Type B pancreatic cell (in vitro differentiated cells): ENCODE results near the gene LRRC7. TPM values are rescaled to one million over a fixed set of nuclear protein-coding genes. Genes with fewer than 3 reads are reported as not detected.

Experiments used
- DNase-seq: peaks from one replicate; pipeline ENCODE4 v3.0.0; 2021; ENCODE audit warnings: mixed read lengths; ENCODE audit not compliant: unreplicated experiment; ENCODE audit errors: extremely low spot score
- H3K27ac Mint-ChIP-seq: 2 replicates; pipeline ENCODE4 v1.8.0; 2021; ENCODE audit warnings: mild to moderate bottlenecking, mixed read lengths
- H3K27me3 Mint-ChIP-seq: 2 replicates; pipeline ENCODE4 v1.8.0; 2021; ENCODE audit warnings: mixed read lengths
- H3K36me3 Mint-ChIP-seq: 2 replicates; pipeline ENCODE4 v1.8.0; 2021; ENCODE audit warnings: mixed read lengths
- H3K4me1 Mint-ChIP-seq: one replicate; pipeline ENCODE4 v1.8.0; 2021; ENCODE audit warnings: mixed read lengths; ENCODE audit not compliant: unreplicated experiment
- H3K4me3 Mint-ChIP-seq: 2 replicates; pipeline ENCODE4 v1.8.0; 2021; ENCODE audit warnings: mild to moderate bottlenecking, mixed read lengths
- H3K9me3 Mint-ChIP-seq: 2 replicates; pipeline ENCODE4 v1.8.0; 2021; ENCODE audit warnings: mixed read lengths
- total RNA-seq: library from RNA; stranded (reverse); gene quantifications from 2 replicates; pipeline ENCODE4 v1.2.1, GENCODE V29; 2021; ENCODE audit warnings: low replicate concordance
- TF ChIP-seq, protein P1 (sequence below): fragments of 200-600 bp; sonication (generic); conservative IDR thresholded peaks from 2 replicates; pipeline ENCODE4 v1.5.0; 2021; ENCODE audit warnings: antibody characterized with exemption, mild to moderate bottlenecking

The LRRC7 gene
- total RNA-seq, 1 donor from 2014 or later: 2.8 TPM

DNA sequence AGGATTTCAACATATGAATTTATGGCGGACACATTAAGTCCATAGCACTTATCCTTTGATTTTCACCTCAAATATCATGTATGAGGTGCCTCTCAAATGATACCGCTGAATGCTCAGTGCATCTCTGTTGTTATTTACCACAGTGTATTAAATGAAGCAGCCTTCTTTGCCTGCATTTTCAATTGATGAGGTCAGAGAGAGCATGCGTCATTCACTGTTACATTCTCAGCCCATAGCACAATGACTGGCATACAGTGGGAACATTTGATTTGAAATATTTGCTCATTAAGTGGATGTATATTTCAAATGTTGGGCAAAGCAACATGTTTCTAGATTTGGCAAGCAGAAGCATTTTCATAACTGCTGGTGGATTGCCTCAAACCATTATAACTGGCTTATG is 45.7 kb downstream of the LRRC7 start:
- Mint-ChIP-seq H3K27ac (no peak overlapping the region), H3K4me1 (peaks cover 7% of the 10 kb centered on the region), H3K4me3 (no peak overlapping the region), H3K27me3 (no peaks in the 10 kb centered on the region), H3K9me3 (no peaks in the 10 kb centered on the region), H3K36me3 (no peaks in the 10 kb centered on the region)
- DNase-seq: no peak
- TF ChIP-seq, protein P1, sequence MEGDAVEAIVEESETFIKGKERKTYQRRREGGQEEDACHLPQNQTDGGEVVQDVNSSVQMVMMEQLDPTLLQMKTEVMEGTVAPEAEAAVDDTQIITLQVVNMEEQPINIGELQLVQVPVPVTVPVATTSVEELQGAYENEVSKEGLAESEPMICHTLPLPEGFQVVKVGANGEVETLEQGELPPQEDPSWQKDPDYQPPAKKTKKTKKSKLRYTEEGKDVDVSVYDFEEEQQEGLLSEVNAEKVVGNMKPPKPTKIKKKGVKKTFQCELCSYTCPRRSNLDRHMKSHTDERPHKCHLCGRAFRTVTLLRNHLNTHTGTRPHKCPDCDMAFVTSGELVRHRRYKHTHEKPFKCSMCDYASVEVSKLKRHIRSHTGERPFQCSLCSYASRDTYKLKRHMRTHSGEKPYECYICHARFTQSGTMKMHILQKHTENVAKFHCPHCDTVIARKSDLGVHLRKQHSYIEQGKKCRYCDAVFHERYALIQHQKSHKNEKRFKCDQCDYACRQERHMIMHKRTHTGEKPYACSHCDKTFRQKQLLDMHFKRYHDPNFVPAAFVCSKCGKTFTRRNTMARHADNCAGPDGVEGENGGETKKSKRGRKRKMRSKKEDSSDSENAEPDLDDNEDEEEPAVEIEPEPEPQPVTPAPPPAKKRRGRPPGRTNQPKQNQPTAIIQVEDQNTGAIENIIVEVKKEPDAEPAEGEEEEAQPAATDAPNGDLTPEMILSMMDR: no peak

DNA sequence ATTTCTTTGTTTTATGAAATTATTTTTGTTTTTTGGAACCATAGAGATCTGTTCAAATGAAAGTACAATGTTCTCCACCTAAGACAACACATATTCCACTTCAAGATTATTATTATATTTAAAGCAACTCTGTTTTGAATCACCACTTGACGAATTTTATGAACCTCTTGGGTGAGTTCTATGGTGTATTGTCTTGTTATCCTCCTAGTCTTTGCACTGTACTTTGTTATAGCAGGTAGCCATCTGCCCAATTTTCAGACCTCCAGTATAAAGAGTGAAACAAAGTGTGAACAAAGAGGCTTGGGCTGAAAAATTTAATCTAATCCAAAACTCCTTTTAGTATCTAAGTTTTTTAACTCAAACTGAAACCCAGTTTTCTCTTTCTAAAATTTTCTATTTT is 71.0 kb downstream of the LRRC7 start:
- no peaks in the 10 kb centered on the region for H3K4me1 Mint-ChIP-seq
- no peak overlapping the region for H3K27ac Mint-ChIP-seq
- no peaks in the 10 kb centered on the region for H3K9me3 Mint-ChIP-seq
- no peaks in the 10 kb centered on the region for H3K27me3 Mint-ChIP-seq
- no peaks in the 10 kb centered on the region for H3K36me3 Mint-ChIP-seq
- H3K4me3 Mint-ChIP-seq: no peak overlapping the region
- no peak for DNase-seq
- TF ChIP-seq, protein P1: no peak

DNA sequence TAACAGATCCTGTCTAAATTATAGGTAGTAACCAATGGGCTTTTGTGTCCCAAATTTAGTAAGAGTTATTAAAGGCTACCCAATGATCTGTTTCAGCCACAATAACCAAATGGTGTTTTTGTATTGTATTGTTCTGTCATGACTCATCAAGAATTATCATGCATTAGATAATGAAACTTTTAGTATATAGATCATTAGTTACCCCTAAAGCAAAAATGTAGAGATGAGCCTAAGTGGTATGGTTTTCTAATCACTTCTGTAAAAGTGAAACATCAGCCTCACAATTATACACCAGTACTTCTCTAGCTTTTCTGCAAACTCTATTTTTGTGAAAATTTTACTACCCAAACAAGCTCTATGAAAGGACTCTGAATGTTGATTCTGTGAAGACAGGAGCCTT is 71.4 kb downstream of the LRRC7 start:
- Mint-ChIP-seq H3K27me3 (no peaks in the 10 kb centered on the region), H3K27ac (no peak overlapping the region), H3K36me3 (no peaks in the 10 kb centered on the region), H3K4me1 (no peaks in the 10 kb centered on the region), H3K4me3 (no peak overlapping the region), H3K9me3 (no peaks in the 10 kb centered on the region)
- no peak for DNase-seq
- TF ChIP-seq, protein P1: no peak

DNA sequence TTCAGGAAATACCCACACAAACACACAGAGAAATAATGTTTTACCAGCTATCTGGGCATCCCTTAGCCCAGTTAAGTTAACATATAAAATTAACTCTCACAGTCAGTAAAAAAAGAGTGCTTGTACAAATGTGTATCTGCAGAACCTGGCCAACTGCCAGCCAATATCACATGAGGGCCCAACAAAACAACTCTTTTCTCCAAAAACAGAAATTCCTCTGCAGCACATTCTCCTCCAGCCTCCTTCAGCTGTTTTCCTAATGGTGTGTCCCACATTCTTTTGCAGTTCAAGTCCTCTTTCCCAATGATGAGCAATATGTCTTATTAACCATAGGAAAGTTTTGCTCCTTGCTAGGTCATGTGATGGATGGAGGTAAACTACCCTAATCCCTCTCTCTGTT is 75.5 kb downstream of the LRRC7 start:
- Mint-ChIP-seq H3K4me1 (no peaks in the 10 kb centered on the region), H3K27ac (no peak overlapping the region), H3K36me3 (no peaks in the 10 kb centered on the region), H3K27me3 (no peaks in the 10 kb centered on the region), H3K9me3 (no peaks in the 10 kb centered on the region), H3K4me3 (no peak overlapping the region)
- no peak for DNase-seq
- TF ChIP-seq, protein P1: no peak

DNA sequence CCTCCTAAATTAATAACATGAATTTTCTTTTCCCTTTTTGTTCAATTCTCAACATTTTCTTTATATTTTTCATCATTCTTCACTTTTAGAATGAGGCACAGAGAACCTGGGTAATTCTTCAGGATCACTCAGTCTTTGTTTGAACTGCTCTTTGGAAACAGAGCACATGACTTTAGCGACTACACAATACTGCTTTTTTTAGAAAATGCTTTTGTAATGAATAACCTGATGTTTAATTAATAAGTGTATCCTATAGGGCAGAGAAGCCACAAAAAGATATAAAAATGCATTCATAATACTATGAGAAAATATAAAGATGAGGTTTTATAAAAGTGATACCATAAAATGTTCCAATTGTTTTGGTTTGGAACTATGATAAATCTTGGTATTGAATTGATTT is 77.8 kb downstream of the LRRC7 start:
- Mint-ChIP-seq H3K36me3 (no peaks in the 10 kb centered on the region), H3K4me1 (peaks cover 3% of the 10 kb centered on the region), H3K9me3 (no peaks in the 10 kb centered on the region), H3K4me3 (no peak overlapping the region), H3K27me3 (no peaks in the 10 kb centered on the region), H3K27ac (no peak overlapping the region)
- TF ChIP-seq, protein P1: no peak
- no peak for DNase-seq

DNA sequence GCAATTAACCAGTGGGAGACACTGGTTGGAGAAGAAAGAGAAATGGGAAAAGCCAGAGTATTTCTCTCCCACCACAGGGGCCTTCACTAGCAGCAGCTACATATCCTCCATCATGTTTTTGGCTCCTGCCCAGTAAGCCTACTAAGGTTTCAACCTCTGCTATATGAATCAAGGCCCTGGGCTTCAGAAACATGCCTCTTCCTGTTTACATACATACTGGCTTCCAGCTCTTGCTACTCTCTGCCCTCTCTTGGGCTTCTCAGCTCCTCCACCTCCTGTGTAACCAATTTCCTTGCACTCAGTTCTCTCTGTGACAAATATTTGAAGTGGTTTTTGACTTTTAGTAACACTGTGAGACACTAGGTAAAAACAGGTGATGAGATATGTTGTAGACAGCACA is 80.8 kb downstream of the LRRC7 start:
- Mint-ChIP-seq H3K4me1 (peaks cover 3% of the 10 kb centered on the region), H3K9me3 (no peaks in the 10 kb centered on the region), H3K4me3 (no peak overlapping the region), H3K27me3 (peaks cover 2% of the 10 kb centered on the region), H3K27ac (no peak overlapping the region), H3K36me3 (no peaks in the 10 kb centered on the region)
- DNase-seq: no peak
- TF ChIP-seq, protein P1: no peak
